ENCODE measurements around the gene CYP2U1. TPM values are rescaled to one million over a fixed set of nuclear protein-coding genes. Genes with fewer than 3 reads are reported as not detected.
"Not testable (repeated sequence)": the region's sequence is repeated elsewhere in the genome, so short reads cannot be mapped to it uniquely, and the experiment has no call there.

CYP2U1 gene
- total RNA-seq, 1 donor from 2014 or later: 1.9 TPM

DNA sequence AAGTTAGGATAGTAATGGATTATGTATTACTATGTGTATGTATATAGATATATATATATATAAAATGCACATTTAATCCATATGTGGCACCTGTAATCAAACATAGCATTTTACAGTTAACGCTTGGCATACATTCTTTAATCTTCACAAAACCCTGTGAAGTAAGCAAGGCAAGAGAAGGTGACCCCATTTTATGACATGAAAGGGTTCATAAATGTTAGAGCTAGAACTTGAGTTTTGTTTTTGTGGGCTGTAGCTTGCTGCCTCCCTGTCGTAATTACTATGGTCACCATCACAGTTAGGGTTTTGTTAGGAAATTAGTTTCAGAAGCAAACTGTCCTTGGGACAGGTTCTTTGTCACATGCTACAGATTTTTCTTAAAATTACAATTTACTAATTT, 13.8 kb upstream of the CYP2U1 start:
- intact Hi-C loops (cut with micrococcal nuclease): no loop called here

DNA sequence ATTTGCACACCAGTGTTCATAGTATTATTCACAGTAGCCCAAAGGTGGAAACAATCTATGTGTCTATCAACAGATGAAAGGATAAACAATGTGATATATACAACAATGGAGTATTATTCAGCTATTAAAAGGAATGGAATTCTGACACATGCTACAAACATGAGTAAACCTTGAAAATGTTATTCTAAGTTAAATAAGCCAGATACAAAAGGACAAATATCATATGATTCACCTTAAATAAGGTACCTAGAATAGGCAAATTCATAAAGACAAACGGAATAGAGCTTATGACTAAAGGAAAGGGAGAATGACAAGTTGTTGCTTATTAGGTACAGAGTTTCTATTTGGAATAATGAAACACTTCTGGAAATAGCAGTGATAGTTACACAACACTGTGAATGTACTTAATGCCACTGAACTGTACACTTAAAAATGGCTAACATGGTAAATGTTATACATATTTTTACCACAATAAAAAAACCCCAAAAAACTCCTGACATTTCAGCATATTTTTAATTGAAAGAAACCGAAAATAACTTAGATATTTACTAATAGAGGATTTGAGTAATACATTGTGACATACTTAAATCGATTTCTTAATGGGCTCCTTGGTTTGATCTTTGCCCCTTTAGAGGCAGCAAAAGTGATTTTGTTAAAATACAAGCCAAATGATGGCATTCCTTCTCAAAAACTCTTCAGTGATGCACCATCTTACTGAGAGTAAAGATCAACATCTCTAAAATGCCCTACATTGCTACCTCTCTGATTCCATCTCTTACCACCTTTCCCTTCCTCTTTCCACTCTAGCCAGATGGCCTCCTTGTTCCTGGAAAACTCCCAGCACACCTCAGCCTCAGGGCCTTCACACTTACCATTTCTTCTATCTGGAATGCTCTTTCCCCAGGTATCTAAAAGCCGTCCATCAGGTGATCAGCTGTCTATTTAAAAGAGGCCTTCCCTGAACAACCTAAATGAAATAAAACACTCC, 8.6 kb upstream of the CYP2U1 start:
- intact Hi-C loops (cut with micrococcal nuclease): no loop called here

- intact Hi-C loops (cut with micrococcal nuclease): not testable (repeated sequence)
Measured at GRCh38 chr4:107925713-107926112, 5.6 kb upstream of the CYP2U1 start.

DNA sequence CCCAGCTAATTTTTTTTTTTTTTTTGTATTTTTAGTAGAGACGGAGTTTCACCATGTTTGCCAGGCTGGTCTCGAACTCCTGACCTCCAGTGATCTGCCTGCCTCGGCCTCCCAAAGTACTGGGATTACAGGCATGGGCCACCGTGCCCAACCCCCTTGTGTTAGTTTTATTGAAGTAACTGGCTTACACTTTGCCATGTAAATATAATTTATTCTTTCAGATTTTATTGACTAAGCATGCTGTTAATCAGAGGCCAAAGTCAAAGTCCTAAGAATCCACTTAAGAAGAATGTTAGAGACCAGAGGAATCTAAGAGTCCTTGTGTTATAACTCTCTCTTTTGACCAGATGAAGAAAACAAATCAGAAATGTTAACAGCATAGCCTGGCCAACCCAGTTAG, 4.5 kb upstream of the CYP2U1 start:
- intact Hi-C loops (cut with micrococcal nuclease): not testable (repeated sequence)

GRCh38 chr4:107931775-107932321, 499 bp downstream of the CYP2U1 start:
- intact Hi-C loops (cut with micrococcal nuclease): loop anchor here (1.0 to 10.0 kb wide), 6 partner anchors 19 to 1633 kb away; partner anchors contain the start of genes HADH, MCUB and PAPSS1

DNA sequence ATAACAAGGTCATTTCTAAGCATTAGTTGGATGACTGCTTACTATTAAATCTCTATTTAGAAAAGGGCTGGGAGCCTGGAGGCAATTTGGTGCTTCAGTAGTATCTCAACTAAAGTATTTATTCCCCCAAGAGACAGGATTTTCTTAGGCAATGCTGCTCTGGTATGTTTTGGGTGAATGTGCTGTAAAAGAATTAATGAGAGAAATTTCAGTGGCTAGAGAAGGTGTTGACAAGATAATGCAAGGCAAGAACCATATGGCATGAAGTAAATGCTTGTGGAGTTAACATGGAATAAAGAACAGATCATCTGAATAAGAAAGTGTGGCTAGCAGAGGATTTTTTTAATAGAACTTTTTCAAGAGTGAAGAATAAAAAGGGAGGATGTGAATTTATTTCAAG, 3.9 kb downstream of the CYP2U1 start:
- intact Hi-C loops (cut with micrococcal nuclease): loop anchor here (10.0 kb wide), 1 partner anchor 1630 kb away; the partner anchor contains the start of gene MCUB

DNA sequence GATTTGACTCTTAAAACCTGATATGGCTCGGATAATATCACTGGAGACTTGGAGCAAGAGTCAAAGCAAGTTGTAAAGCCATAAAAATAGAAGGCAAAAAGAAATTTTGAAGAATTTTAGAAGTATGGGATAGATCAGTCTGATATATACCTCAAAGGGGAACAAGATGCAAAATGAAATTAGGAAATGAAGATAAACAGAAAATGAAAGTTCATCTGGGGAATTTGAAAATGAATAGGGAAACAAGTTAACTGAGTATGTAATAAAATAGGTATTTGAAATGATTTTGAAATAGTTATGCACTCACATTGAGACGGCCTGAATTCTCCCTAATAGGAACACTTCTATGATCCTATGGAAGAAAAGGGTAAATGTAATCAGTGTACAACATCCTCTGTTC, 5.7 kb downstream of the CYP2U1 start:
- intact Hi-C loops (cut with micrococcal nuclease): loop anchor here (10.0 kb wide), 1 partner anchor 1628 kb away; the partner anchor contains the start of gene MCUB

GRCh38 chr4:107939307-107939706, 8.0 kb downstream of the CYP2U1 start:
- intact Hi-C loops (cut with micrococcal nuclease): loop anchor here (10.0 kb wide), 1 partner anchor 1625 kb away; the partner anchor contains the start of gene MCUB

GRCh38 chr4:107945809-107946208, 14.5 kb downstream of the CYP2U1 start:
- intact Hi-C loops (cut with micrococcal nuclease): no loop called here

GRCh38 chr4:107950746-107951540, 19.6 kb downstream of the CYP2U1 start:
- intact Hi-C loops (cut with micrococcal nuclease): no loop called here

GRCh38 chr4:107951551-107951950, 20.2 kb downstream of the CYP2U1 start:
- intact Hi-C loops (cut with micrococcal nuclease): no loop called here

GRCh38 chr4:107956011-107956410, 24.7 kb downstream of the CYP2U1 start:
- intact Hi-C loops (cut with micrococcal nuclease): no loop called here

DNA sequence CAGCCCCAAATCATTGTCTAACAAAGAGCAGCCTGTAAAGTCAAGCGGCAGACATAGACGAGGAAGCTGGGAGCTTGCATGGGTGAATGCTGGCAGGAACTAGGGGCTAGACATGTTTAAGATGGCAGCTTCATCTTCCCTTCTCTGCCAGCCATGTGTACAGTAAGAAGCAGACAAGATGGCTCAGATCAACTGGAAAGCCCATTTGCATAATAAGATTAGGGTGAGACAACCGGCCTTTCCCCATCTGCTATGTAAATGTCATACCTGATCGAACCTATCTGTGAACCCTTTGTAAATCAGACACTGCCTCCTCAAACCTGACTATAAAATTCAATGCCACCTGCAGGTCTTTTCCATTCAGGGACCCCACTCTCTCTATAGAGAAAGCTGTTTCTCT, 35.6 kb downstream of the CYP2U1 start:
- intact Hi-C loops (cut with micrococcal nuclease): no loop called here

GRCh38 chr4:107967519-107967918, 36.2 kb downstream of the CYP2U1 start:
- intact Hi-C loops (cut with micrococcal nuclease): not testable (repeated sequence)

GRCh38 chr4:107967921-107968320, 36.6 kb downstream of the CYP2U1 start:
- intact Hi-C loops (cut with micrococcal nuclease): not testable (repeated sequence)

GRCh38 chr4:107970063-107970798, 38.9 kb downstream of the CYP2U1 start:
- intact Hi-C loops (cut with micrococcal nuclease): no loop called here

DNA sequence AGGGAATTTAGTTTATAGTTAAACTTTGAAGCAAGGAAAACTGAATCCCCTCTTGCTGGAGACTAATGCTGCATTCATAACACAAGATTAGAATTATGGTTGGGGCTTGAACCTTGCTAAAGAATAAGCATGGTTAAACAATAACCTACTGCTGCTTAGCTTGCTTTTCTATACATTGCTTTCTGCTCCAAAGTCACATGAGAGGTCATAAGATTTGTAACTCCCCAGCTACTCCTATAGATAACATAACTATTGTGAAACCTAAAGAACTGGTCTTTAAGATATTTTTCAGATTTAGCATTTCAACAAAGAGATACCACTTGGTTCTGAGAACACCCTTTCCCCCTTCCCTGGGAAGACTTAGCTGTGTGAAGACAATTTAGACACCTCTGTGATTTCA, 41.3 kb downstream of the CYP2U1 start:
- intact Hi-C loops (cut with micrococcal nuclease): no loop called here

- intact Hi-C loops (cut with micrococcal nuclease): no loop called here
Measured at GRCh38 chr4:107974523-107974922, 43.2 kb downstream of the CYP2U1 start.

GRCh38 chr4:107977482-107977881, 46.1 kb downstream of the CYP2U1 start:
- intact Hi-C loops (cut with micrococcal nuclease): no loop called here

- intact Hi-C loops (cut with micrococcal nuclease): no loop called here
Measured at GRCh38 chr4:107977966-107978705, 46.8 kb downstream of the CYP2U1 start.

All from T-helper 2 cell treated with Interferon-gamma antibody and Interleukin-4, amounts not matched to agents 100 ng/mL and 5 ng/mL, for 36 hours (primary cell).